Measurements from ENCODE around the gene SUMO4.

Gene SUMO4

GRCh38 chr6:149373511-149373910 lies 26.6 kb upstream of the SUMO4 start:
- no peak for FAIRE-seq
- TF ChIP-seq CTCF (IDR thresholded peaks at IDR 0.05; ENCODE audit: insufficient read depth, missing control alignments): no peak
- no peak for DNase-seq (ENCODE audit: insufficient read length, low spot score)

- DNase-seq (ENCODE audit: insufficient read length, low spot score) (no peak), FAIRE-seq (no peak)
- TF ChIP-seq CTCF (IDR thresholded peaks at IDR 0.05; ENCODE audit: insufficient read depth, missing control alignments): no peak
Measured at GRCh38 chr6:149379977-149380376, 20.1 kb upstream of the SUMO4 start.

- no peak for FAIRE-seq
- no peak for DNase-seq (ENCODE audit: insufficient read length, low spot score)
- no peak for TF ChIP-seq CTCF (IDR thresholded peaks at IDR 0.05; ENCODE audit: insufficient read depth, missing control alignments)
Measured at GRCh38 chr6:149380523-149380922, 19.5 kb upstream of the SUMO4 start.

GRCh38 chr6:149383371-149383770 lies 16.7 kb upstream of the SUMO4 start:
- no peak for TF ChIP-seq CTCF (IDR thresholded peaks at IDR 0.05; ENCODE audit: insufficient read depth, missing control alignments)
- FAIRE-seq (no peak), DNase-seq (ENCODE audit: insufficient read length, low spot score) (no peak)

- DNase-seq (ENCODE audit: insufficient read length, low spot score) (no peak), FAIRE-seq (no peak)
- no peak for TF ChIP-seq CTCF (IDR thresholded peaks at IDR 0.05; ENCODE audit: insufficient read depth, missing control alignments)
Measured at GRCh38 chr6:149384464-149384863, 15.6 kb upstream of the SUMO4 start.

GRCh38 chr6:149385998-149386646 lies 13.9 kb upstream of the SUMO4 start:
- no peak for TF ChIP-seq CTCF (IDR thresholded peaks at IDR 0.05; ENCODE audit: insufficient read depth, missing control alignments)
- FAIRE-seq: no peak
- DNase-seq (ENCODE audit: insufficient read length, low spot score): no peak

- DNase-seq (ENCODE audit: insufficient read length, low spot score) (no peak), FAIRE-seq (no peak)
- TF ChIP-seq CTCF (IDR thresholded peaks at IDR 0.05; ENCODE audit: insufficient read depth, missing control alignments): no peak
Measured at GRCh38 chr6:149387779-149388512, 12.1 kb upstream of the SUMO4 start.
